Retinal pigment epithelial cell (primary cell): ENCODE measurements around the gene NAP1L4.

Experiments
- DNase-seq: peaks from one replicate; pipeline ENCODE4 v3.0.0-alpha.2; 2010; ENCODE audit warnings: low read depth
- H3K4me3 ChIP-seq: 2 replicates; pipeline ENCODE4 v1.5.1; 2011; ENCODE audit warnings: mild to moderate bottlenecking, low read length, control low read depth, moderate library complexity
- TF ChIP-seq, protein P1 (sequence below): conservative IDR thresholded peaks from 2 replicates; pipeline ENCODE4 v1.5.1; 2011; ENCODE audit warnings: low read depth, low read length, control low read depth, inconsistent platforms

Gene NAP1L4

DNA sequence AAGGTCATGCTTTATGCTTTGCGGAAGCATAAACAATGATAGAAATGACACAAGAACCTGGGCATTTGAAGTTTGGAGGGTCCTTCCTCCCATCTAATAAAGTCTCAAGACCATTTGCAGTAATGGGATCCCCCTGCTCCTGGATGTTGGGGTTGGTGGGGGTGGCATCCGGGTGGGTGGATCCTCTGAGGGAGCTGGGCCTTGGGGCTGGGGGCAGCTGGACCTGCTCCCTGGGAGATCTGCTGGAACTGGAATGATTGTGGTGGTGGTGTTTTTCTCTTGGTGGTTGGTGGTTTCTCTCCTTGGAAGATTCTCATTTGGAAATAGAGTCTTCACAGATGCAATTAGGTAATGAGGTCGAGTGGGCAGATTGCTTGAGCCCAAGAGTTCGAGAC, 2.2 kb upstream of the NAP1L4 start:
- no peak for DNase-seq
- TF ChIP-seq, protein P1, sequence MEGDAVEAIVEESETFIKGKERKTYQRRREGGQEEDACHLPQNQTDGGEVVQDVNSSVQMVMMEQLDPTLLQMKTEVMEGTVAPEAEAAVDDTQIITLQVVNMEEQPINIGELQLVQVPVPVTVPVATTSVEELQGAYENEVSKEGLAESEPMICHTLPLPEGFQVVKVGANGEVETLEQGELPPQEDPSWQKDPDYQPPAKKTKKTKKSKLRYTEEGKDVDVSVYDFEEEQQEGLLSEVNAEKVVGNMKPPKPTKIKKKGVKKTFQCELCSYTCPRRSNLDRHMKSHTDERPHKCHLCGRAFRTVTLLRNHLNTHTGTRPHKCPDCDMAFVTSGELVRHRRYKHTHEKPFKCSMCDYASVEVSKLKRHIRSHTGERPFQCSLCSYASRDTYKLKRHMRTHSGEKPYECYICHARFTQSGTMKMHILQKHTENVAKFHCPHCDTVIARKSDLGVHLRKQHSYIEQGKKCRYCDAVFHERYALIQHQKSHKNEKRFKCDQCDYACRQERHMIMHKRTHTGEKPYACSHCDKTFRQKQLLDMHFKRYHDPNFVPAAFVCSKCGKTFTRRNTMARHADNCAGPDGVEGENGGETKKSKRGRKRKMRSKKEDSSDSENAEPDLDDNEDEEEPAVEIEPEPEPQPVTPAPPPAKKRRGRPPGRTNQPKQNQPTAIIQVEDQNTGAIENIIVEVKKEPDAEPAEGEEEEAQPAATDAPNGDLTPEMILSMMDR: no peak
- H3K4me3 ChIP-seq: no peak overlapping the region

DNA sequence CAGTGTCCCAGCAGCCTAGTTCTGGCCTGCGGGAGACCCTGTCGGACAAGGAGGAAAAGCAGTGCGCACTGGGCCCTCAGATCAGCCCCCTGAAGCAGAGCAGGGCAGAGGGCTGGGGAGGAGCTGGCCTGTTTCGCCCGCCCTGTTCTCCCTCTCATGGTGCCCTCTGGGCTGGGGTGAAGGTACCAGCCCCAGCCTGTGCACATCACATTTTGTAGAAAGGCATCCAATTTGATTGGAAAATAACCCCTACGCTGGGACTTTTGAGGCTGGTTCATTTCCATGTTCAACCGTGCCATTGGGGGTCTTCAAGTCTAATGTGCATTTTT, 832 bp upstream of the NAP1L4 start:
- no peak for DNase-seq
- TF ChIP-seq, protein P1: no peak
- peak overlapping the region; percentile 92 for H3K4me3 ChIP-seq

DNA sequence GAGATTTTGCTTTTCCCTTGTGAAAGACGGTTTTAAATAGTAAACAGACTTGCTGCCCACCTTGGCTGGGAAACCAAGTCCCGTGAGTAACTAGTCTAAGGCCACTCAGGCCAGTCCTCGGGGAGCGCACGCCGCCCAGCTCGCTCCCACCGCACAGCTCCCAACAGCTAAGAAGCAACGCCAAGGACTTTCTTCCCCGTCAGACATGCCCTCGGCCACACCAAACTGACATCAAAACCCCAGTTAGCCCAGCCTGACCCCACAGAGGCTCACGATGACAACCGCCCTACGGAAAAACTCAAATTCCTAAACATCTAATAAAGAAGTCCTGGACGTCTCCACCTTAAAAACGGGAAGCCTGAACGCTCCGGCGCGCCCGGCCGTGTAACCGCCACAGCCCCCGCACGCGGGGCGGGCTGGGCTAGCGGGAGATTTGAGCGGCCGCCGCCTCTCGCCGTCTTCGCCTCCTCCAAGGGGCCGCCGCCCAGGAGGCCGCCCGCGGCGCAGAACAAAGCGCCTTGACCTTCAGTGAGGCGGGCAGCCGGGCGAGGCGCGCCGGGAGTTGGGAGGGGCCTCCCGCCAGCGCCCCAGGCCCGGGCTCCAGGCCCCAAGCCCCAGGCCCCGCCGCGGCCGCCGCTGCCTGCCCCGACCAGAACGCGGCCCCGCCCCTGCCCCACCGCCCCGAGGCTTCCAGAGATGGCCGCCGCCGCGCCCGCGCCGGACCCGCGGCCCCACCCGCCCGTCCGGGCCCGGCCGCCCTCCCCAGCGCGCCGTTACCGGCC, 486 bp downstream of the NAP1L4 start:
- TF ChIP-seq, protein P1: no peak
- H3K4me3 ChIP-seq: peak overlapping the region; percentile 92
- DNase-seq: no peak

DNA sequence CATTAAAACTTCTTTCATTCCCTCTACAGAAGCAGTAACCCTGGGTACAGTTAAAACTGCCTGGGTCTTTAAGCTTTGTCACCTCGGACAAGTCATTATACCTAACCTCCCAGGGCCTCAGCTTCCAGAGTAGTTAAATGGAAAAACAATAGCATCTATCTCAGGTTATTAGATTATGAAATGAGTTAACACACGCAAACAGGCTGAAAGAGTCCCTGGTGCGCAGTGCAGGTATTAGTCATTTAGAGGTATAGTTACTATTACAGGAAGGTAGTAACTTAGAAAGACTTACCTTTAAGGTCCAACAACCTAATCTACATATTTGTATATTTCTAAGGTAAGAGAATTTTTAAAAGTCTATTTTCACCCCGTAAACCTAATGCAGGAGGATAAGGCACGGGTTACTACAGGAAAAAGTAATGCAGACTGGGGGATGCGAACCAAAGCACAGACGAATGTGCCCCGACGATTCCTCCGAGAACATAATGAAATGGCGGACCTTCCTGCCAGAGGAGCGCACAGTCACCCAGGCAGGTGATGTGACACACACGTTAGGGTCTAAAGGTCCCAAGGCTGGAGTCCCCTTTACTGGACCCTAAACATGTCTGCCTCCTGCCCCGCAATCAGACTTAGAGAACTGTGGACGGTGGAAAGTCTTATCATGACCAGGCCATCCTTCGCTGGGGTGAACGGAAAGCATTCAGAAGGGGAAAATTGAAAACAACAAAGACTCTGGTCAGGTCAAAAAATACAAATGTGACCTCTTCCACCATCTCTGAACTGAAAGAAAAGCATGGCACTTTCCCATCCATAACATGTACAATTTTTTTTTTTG, 1.3 kb downstream of the NAP1L4 start:
- TF ChIP-seq, protein P1: no peak
- peak overlapping the region; percentile 92 for H3K4me3 ChIP-seq
- DNase-seq: no peak

DNA sequence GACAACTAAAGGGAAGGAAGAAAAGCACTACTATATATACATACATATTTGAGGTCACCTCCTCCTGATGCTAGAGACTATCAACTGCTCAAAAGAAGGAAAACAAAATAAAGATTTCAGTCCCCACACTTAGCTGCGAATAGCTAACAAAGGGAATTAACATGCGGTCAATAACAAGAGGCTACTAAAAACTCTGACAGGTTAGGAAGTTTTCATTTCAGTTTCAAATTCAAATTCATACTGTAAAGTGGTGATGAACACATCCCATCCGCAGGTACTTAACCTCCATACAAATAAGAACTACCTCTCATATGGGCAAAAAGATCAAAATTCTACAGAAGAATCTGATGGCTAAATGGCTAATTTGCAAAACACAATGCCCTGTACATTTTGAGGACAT, 2.6 kb downstream of the NAP1L4 start:
- TF ChIP-seq, protein P1: no peak
- DNase-seq: no peak
- H3K4me3 ChIP-seq: peak overlapping the region; percentile 92

DNA sequence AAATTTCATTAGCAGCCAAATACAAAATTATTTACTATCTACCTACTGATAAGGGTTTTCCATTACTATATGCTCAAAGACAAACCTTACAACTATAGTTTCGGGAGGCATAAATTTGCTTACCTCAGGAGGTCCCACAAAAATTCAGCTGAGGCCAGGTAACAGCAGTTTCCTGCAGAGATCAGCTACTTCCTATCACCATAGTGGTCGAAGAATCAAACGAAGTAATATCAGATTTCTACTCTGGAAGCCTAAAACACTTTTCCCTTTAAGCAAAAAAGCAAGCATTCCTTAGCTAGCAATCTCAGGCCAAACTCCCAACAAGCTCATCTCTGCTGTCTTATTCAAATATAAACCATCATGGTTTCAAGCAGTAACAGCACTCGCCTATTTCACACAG, 3.1 kb downstream of the NAP1L4 start:
- no peak for DNase-seq
- TF ChIP-seq, protein P1: no peak
- H3K4me3 ChIP-seq: peak overlapping the region; percentile 92
